Stomach (tissue), 4 donors: ENCODE measurements around the gene PACC1.

ENCODE experiments used
- EP300 ChIP-seq: sonication (generic); formaldehyde crosslinking; IDR thresholded peaks from one replicate; pipeline ENCODE4 v1.6.1; 2017; ENCODE audit warnings: antibody characterized with exemption
- POLR2A ChIP-seq, 4 donors: fragments of 450-650 bp; IDR thresholded peaks; one replicate each; pipeline ENCODE4 v1.6.1; 2016; ENCODE audit warnings: antibody characterized with exemption in 4 of 4, control low read depth in 2 of 4, mild to moderate bottlenecking in 1 of 4, moderate library complexity in 1 of 4
- TF ChIP-seq, protein P1 (sequence below), 7 experiments: fragments of 450-650 bp in 4 of 7; fragments of 200-600 bp in 3 of 7; sonication (generic) in 3 of 7; IDR thresholded peaks; one replicate each; pipeline ENCODE4 v1.5.1; 2016 to 2019; ENCODE audit warnings: antibody characterized with exemption in 7 of 7, control low read depth in 2 of 7, mild to moderate bottlenecking in 1 of 7

DNA sequence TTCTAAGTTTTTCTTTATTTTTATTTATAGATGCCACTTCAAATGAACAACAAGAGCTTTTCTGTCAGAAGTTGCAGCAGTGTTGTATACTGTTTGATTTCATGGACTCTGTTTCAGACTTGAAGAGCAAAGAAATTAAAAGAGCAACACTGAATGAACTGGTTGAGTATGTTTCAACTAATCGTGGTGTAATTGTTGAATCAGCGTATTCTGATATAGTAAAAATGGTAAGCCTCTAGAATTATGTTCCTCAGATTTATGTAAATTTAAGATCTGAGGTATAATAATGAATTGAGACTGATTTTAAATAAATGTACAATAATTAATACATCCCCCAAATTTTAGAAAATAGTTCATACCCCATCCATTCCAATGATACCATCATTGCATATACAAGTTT lies 85.6 kb downstream of the PACC1 start:
- TF ChIP-seq, protein P1, sequence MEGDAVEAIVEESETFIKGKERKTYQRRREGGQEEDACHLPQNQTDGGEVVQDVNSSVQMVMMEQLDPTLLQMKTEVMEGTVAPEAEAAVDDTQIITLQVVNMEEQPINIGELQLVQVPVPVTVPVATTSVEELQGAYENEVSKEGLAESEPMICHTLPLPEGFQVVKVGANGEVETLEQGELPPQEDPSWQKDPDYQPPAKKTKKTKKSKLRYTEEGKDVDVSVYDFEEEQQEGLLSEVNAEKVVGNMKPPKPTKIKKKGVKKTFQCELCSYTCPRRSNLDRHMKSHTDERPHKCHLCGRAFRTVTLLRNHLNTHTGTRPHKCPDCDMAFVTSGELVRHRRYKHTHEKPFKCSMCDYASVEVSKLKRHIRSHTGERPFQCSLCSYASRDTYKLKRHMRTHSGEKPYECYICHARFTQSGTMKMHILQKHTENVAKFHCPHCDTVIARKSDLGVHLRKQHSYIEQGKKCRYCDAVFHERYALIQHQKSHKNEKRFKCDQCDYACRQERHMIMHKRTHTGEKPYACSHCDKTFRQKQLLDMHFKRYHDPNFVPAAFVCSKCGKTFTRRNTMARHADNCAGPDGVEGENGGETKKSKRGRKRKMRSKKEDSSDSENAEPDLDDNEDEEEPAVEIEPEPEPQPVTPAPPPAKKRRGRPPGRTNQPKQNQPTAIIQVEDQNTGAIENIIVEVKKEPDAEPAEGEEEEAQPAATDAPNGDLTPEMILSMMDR (IDR thresholded peaks at IDR 0.05) = no peak
- TF ChIP-seq POLR2A (IDR thresholded peaks at IDR 0.05) (no peak), EP300 (no peak)
